Loucy (cell line): ENCODE measurements around the gene SNRNP48.

ENCODE experiments used
- EZH2phosphoT487 ChIP-seq: fragments of 200-600 bp; IDR thresholded peaks from 2 replicates; pipeline ENCODE4 v1.6.1; 2018; ENCODE audit warnings: antibody characterized with exemption, mild to moderate bottlenecking, moderate library complexity, borderline replicate concordance
- TF ChIP-seq, protein P1 (sequence below): fragments of 200-600 bp; sonication (generic); conservative IDR thresholded peaks from 2 replicates; pipeline ENCODE4 v1.5.1; 2014; ENCODE audit warnings: mild to moderate bottlenecking, antibody characterized with exemption, low read length

DNA sequence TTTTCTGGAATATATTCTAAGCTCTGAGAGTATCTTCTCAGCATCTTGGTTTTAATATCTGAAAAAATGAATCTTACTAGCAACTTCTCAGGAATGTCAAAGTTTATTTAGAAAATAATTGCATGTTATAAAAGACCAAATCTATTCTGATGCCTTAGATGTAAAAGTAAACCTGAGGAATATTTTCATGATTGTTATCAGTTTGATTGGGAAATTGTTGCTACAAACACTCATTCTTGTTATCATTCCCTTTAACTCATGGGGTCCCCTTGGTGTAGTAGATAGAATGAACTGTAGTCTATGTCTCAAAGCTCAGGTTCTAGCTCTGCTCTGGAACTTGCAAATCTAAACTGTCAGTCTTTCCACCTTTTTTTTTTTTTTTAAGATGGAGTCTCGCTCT is 50.0 kb downstream of the SNRNP48 start:
- TF ChIP-seq, protein P1, sequence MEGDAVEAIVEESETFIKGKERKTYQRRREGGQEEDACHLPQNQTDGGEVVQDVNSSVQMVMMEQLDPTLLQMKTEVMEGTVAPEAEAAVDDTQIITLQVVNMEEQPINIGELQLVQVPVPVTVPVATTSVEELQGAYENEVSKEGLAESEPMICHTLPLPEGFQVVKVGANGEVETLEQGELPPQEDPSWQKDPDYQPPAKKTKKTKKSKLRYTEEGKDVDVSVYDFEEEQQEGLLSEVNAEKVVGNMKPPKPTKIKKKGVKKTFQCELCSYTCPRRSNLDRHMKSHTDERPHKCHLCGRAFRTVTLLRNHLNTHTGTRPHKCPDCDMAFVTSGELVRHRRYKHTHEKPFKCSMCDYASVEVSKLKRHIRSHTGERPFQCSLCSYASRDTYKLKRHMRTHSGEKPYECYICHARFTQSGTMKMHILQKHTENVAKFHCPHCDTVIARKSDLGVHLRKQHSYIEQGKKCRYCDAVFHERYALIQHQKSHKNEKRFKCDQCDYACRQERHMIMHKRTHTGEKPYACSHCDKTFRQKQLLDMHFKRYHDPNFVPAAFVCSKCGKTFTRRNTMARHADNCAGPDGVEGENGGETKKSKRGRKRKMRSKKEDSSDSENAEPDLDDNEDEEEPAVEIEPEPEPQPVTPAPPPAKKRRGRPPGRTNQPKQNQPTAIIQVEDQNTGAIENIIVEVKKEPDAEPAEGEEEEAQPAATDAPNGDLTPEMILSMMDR = no peak
- no peak for TF ChIP-seq EZH2phosphoT487
